MV-4-11 (cell line): ENCODE data around the gene CUX1.
"Not testable (repeated sequence)": the region's sequence is repeated elsewhere in the genome, so short reads cannot be mapped to it uniquely, and the experiment has no call there.

Experiments used
- DNase-seq: peaks from one replicate; lab custom pipeline; 2025; lab: John Stamatoyannopoulos, UW

Gene CUX1

DNA sequence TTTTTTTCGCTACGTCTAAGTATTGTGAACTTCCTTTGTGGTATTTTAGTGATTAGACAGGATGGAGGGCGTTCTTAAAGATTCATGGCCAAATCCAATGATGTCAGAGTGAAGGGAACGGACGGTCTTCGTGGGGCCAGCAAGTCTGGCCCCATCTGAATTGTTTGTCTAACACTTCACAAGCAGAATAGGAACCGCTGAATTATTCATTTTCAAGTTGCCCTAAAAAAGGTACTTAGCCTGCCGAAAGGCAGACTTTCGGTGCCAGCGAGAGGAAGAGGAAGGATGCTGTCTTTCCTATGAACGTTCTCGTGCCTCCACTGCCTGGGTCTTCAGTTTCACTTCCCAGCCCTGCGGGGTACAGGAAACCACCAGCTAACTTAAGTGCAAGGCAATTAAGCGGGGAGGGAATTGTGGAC lies 323.5 kb downstream of the CUX1 start:
- peak; percentile 92 for DNase-seq

DNA sequence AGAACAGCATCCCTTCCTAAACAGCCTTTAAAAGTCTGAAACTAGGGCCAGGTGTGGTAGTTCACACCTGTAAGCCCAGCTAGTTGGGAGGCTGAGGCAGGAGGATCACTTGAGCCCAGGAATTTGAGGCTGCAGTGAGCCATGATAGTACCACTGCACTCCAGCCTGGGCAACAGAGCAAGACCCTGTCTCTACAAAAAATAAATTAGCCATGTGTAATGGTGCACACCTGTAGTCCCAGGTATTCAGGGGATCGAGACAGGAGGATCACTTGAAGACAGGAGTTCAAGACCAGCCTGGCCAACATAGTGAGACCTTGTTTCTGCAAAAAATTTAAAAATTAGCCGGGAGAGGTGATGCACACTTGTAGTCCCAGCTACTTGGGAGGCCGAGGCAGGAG lies 325.0 kb downstream of the CUX1 start:
- not testable (repeated sequence) for DNase-seq

- peak; percentile 33 for DNase-seq
These were observed 328.7 kb downstream of the CUX1 start for GRCh38 chr7:102146122-102146521.

- peak; percentile 86 for DNase-seq
These were observed 329.6 kb downstream of the CUX1 start for GRCh38 chr7:102147008-102147407.

DNA sequence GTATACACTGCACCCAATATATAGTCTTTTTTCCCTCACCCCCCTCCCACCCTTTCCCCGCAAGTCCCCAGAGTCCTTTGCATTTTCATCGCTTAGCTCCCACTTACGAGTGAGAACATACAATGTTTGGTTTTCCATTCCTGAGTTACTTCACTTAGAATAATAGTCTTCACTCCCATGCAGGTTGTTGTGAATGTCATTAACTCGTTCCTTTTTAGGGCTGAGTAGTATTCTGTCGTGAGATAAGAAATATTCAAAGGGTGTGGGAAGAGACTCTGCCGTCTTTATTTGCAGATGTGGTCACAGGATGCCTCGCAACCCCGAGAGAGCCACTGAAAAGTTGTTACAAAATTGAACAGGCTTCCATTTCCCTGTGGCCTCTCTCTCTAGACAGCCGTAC lies 331.4 kb downstream of the CUX1 start:
- DNase-seq: no peak

DNA sequence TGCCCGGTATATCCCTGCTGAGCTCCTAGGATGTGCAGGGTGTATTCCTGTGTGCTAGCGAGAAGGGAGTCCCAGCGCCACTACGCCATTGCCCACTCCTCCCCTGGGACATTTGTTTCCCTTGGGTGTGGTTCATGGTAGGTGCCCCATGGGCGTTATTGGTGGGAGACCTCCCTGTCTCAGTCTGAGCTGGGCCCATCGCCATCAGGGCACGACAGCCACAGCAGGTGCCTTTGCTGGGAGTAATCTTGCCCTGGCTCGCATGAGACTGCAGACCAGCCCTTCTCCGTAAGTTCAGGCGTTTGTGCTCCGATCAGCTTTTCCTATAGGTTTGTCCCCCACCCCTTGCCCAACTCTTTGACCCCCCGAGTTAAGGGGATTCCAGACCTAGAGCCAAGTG lies 332.0 kb downstream of the CUX1 start:
- no peak for DNase-seq

GRCh38 chr7:102150266-102150665 lies 332.8 kb downstream of the CUX1 start:
- DNase-seq: no peak

DNA sequence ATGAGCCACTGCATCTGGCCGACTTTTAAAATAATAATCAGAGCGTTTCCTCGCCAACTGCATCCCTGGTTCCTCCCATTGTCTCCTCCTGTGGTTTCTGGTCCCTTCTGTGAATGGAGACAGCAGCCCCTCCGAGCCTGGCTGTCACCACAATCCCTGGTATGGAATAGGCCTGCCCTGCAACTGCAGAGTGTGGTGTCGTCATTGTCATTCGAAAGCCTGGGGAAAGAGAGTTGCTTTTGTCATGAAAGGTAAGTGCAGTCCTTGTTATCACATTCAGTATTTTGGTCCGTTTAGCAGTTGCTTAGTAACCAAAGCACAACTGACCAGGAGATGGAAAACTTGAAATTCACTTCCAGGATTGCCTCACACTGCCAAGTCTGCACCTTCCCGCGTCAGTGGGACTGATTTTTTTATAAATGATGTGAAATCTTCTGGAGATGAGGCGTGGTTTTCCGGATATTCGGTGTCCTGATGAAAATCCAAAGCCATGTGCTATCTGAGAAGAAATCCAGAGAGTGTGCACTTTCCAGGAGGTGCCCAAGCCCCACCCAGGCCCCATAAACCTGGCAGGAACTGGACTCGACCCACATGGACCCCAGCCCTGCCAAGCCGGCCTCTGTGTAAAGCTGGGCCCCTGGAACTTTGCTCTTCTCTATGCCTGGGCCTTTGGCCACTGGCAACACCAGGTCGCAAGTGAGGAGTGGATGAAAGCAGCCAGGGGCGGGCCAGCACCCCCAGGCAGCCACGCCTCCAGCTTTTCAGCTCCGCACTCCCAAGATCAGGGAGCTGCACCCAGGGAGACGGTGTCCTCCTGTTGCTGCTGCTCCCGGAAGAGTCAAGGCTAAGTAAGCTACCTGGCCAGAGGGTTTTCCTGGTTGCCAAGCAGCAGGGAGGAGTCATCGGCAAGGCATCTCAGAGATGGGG lies 335.5 kb downstream of the CUX1 start:
- DNase-seq: no peak

DNA sequence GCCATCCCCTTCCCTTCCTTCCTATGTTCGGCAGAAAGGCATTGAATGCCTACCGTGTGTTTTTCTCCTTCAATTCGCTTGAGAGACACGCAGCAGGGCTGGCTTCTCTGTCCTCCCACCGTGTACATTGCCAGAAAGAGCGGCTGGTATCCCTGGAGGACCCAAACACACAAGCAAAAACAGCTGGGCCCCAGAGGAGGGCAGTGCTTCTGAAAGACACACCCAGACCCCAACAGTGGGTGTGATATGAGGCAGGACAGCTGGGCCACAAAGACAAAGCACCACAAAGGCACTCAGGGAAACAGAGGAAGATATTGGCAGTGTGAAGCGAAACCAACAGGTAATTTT lies 336.1 kb downstream of the CUX1 start:
- DNase-seq: no peak

- no peak for DNase-seq
These were observed 337.0 kb downstream of the CUX1 start for GRCh38 chr7:102154425-102154824.

- DNase-seq: no peak
These were observed 338.5 kb downstream of the CUX1 start for GRCh38 chr7:102155821-102156441.

- no peak for DNase-seq
These were observed 339.4 kb downstream of the CUX1 start for GRCh38 chr7:102156867-102157266.

DNA sequence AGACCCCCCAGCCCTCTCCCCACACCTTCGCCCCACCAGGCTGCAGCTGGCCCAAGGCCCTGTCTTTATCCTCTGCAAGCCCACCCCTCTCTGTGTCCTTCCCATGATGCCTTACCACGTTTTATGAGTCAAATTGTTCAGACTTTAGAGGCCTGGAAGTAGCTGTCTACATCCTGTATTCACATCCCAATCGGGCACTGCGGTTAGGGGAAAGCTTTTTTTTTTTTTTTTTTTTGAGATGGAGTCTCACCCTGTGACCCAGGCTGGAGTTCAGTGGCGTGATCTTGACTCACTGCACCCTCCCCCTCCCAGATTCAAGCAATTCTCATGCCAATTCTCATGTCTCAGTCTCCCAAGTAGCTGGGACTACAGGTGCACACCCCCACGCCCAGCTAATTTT lies 347.7 kb downstream of the CUX1 start:
- no peak for DNase-seq

GRCh38 chr7:102167254-102167653 lies 349.8 kb downstream of the CUX1 start:
- DNase-seq: no peak

- no peak for DNase-seq
These were observed 352.4 kb downstream of the CUX1 start for GRCh38 chr7:102169651-102170392.

- no peak for DNase-seq
These were observed 353.1 kb downstream of the CUX1 start for GRCh38 chr7:102170393-102170970.

DNA sequence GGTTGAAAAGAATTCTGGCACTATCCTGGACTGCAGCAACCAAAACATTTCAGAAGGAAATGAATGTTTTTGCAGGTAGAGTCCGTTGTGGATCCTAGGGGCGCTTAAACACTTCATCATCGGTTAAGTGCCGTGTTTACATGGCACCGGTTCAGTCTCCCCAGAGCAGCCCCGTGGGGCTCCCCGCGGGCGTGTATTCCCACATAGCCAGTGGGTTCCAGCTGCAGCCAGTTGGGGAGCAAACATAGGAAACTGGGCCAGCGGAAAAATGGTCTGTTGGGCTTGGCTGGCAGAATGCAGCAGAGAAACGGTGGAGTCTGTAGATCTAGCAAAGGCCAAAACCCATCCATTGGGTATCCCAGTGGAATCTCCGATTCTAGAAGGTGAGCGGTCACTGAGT lies 356.2 kb downstream of the CUX1 start:
- no peak for DNase-seq

DNA sequence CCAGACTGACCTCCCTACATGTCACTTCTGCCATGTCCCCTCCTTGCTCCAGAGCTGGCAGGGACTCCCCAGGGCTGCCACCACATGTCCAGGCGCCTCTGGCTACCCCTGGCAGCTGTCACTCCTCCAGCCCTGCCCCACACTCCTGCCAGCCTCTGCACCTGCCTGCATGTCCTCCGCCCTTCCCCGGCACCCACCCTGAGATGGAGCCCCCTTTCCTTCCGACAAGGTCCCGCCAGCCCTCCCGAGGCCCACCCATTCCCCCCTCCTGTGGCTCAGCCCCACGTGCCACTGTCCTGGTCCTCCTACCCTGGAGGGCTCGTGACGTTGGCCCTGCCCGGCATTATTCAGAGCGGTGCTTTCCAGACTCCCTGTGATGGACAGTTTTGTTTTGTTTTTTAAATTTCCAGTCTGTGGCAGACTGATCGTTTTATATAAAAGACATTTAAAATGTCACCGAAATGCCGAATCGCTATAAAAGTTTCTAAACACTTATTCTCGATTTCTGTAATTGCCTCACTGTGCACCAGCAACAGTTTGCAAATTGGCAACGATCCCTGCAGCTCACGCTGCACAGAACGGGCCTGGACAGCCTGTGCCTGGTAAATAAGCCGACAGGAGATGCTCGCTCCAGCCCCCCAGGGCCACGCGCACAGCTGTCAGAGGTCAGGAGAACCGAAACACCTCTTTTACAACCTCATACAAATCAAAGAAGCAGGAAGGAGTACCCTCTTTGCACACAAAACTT lies 358.2 kb downstream of the CUX1 start:
- DNase-seq: no peak

GRCh38 chr7:102178410-102178809 lies 361.0 kb downstream of the CUX1 start:
- no peak for DNase-seq

GRCh38 chr7:102180727-102181126 lies 363.3 kb downstream of the CUX1 start:
- no peak for DNase-seq

GRCh38 chr7:102181517-102181916 lies 364.1 kb downstream of the CUX1 start:
- DNase-seq: no peak

DNA sequence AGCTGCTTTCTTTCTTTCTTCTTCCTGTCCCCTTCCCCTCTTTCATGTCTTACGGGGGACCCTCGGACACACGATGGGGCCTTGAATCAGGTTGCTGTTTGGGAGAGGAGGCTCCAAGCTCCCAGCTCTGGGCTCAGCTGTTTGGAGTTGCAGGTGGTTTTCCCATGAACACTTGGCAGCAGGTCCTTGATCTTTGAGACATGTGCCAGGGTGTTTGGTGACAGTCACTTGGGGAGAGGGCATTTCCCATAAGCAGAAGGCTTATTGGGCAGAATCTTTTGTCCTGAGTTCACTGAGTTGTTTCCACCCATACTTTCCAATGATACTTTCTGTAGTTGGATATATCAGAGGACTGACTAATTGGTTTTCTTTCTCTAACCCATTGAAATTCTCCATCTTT lies 364.6 kb downstream of the CUX1 start:
- no peak for DNase-seq
